ENCODE measurements around the gene MLNR.

MLNR gene

DNA sequence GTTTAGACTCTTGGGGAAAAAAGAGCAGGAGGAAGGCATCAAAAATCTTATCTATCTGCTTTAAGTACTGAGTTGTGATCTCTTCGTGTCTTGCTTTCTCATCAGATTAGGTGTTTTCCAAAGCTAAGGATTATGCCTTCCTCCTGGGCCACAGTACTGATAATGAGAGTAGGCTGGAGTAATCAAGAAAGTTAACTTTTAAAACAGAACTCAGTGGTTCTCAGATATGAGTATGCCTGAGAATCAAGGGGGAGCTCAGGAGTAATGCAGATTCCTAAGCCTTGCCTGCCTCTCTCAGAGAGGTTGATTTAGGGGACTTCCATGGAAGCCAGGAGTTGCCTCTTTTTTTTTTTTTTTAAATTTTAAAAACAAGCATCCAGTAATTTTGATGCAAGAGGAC is 51.1 kb downstream of the MLNR start:
- FAIRE-seq (peak; percentile 48), DNase-seq (ENCODE audit: extremely low spot score, insufficient read length, low read depth) (no peak)

Data from GM18507 (cell line).